KMS-11 (cell line): ENCODE results near the gene TGFB2.

ENCODE experiments used
- H2AFZ ChIP-seq: fragments of 200-600 bp; sonication (generic); 2 replicates; pipeline ENCODE4 v1.6.1; 2016; ENCODE audit warnings: antibody characterized with exemption, mixed run types, low read depth
- H3K27ac ChIP-seq: fragments of 200-600 bp; sonication (generic); 2 replicates; pipeline ENCODE4 v1.6.1; 2016; ENCODE audit warnings: mild to moderate bottlenecking, mixed run types
- H3K27me3 ChIP-seq: fragments of 200-600 bp; sonication (generic); 2 replicates; pipeline ENCODE4 v1.6.1; 2017; ENCODE audit warnings: mild to moderate bottlenecking, low read depth, mixed run types, moderate library complexity; ENCODE audit not compliant: insufficient read depth
- H3K36me3 ChIP-seq: fragments of 200-600 bp; sonication (generic); 2 replicates; pipeline ENCODE4 v1.6.1; 2017; ENCODE audit warnings: mild to moderate bottlenecking, mixed run types; ENCODE audit not compliant: insufficient read depth
- H3K4me1 ChIP-seq: fragments of 200-600 bp; sonication (generic); 2 replicates; pipeline ENCODE4 v1.6.1; 2016; ENCODE audit warnings: mild to moderate bottlenecking, low read depth, mixed run types; ENCODE audit not compliant: poor library complexity, severe bottlenecking
- H3K4me2 ChIP-seq: fragments of 200-600 bp; sonication (generic); 2 replicates; pipeline ENCODE4 v1.7.0; 2016; ENCODE audit warnings: mild to moderate bottlenecking, mixed run types
- H3K4me3 ChIP-seq: fragments of 200-600 bp; sonication (generic); IDR thresholded peaks from 2 replicates; pipeline ENCODE4 v1.6.1; 2017; ENCODE audit warnings: low read depth, low read length, mixed read lengths; ENCODE audit not compliant: insufficient read depth
- H3K79me2 ChIP-seq: fragments of 200-600 bp; sonication (generic); 2 replicates; pipeline ENCODE4 v1.6.1; 2016; ENCODE audit warnings: low read depth, mixed run types; ENCODE audit not compliant: insufficient read depth
- H3K9ac ChIP-seq: fragments of 200-600 bp; sonication (generic); 2 replicates; pipeline ENCODE4 v1.6.1; 2016; ENCODE audit warnings: mild to moderate bottlenecking, mixed run types
- H4K20me1 ChIP-seq: fragments of 200-600 bp; sonication (generic); 2 replicates; pipeline ENCODE4 v1.6.1; 2016; ENCODE audit warnings: mild to moderate bottlenecking, mixed run types; ENCODE audit not compliant: insufficient read depth
- TF ChIP-seq, protein P1 (sequence below): fragments of 200-600 bp; sonication (generic); conservative IDR thresholded peaks from 2 replicates; pipeline ENCODE4 v1.6.1; 2017; ENCODE audit warnings: low read depth, mild to moderate bottlenecking, antibody characterized with exemption, low read length, moderate library complexity, mixed read lengths

The TGFB2 gene

DNA sequence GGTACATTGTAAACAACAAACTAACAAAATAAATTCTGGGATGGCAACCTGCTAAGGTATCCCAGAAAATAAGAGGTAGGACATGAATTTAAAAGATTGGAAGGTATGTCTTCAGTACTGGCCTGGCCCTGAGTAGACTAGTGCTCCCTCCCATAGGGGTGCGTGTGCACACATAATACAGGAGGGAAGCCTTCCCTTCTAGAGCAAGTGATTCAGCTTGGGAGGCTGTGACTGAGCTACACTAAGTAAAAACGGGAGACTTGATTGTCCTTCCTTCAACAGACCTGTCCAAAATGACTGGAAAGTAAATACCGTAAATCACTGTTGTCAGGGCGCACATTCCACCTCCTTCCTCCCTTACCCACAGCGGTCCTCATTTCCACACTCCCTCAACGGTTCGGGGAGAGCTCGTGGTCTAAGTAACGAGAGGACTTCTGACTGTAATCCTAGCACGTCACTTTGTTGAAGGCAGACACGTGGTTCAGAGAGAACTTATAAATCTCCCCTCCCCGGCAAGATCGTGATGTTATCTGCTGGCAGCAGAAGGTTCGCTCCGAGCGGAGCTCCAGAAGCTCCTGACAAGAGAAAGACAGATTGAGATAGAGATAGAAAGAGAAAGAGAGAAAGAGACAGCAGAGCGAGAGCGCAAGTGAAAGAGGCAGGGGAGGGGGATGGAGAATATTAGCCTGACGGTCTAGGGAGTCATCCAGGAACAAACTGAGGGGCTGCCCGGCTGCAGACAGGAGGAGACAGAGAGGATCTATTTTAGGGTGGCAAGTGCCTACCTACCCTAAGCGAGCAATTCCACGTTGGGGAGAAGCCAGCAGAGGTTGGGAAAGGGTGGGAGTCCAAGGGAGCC lies at the start of gene TGFB2:
Gene TGFB2, plus strand, starts transcription at position 523 of the 859 bp plus-strand sequence. CDS start 1,366 bp downstream, outside the sequence.
- TF ChIP-seq, protein P1, sequence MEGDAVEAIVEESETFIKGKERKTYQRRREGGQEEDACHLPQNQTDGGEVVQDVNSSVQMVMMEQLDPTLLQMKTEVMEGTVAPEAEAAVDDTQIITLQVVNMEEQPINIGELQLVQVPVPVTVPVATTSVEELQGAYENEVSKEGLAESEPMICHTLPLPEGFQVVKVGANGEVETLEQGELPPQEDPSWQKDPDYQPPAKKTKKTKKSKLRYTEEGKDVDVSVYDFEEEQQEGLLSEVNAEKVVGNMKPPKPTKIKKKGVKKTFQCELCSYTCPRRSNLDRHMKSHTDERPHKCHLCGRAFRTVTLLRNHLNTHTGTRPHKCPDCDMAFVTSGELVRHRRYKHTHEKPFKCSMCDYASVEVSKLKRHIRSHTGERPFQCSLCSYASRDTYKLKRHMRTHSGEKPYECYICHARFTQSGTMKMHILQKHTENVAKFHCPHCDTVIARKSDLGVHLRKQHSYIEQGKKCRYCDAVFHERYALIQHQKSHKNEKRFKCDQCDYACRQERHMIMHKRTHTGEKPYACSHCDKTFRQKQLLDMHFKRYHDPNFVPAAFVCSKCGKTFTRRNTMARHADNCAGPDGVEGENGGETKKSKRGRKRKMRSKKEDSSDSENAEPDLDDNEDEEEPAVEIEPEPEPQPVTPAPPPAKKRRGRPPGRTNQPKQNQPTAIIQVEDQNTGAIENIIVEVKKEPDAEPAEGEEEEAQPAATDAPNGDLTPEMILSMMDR, result 0 out of 2 replicates have a peak, but pooled peaks have one; percentile 16
- Histone ChIP-seq H3K4me3 (peak within 1 kb of the TSS; percentile 96), H3K27me3 (no peaks in the 10 kb centered on the region), H3K9ac (peak within 1 kb of the TSS; percentile 81), H3K79me2 (no peaks in the 10 kb centered on the region), H3K27ac (peak within 1 kb of the TSS; percentile 68), H3K36me3 (no peaks in the 10 kb centered on the region), H2AFZ (peak within 1 kb of the TSS; percentile 93), H4K20me1 (no peaks in the 10 kb centered on the region), H3K4me1 (peaks cover 18% of the 10 kb centered on the region), H3K4me2 (peak within 1 kb of the TSS; percentile 59)

- no peak overlapping the region for H2AFZ ChIP-seq
- TF ChIP-seq, protein P1, result no peak
- no peak overlapping the region for H3K4me3 ChIP-seq
- no peak overlapping the region for H3K4me2 ChIP-seq
- peaks cover 15% of the 10 kb centered on the region; the same call in 1 of the 2 replicates for H4K20me1 ChIP-seq
- no peaks in the 10 kb centered on the region for H3K27me3 ChIP-seq
- no peak overlapping the region for H3K27ac ChIP-seq
- H3K36me3 ChIP-seq, result no peaks in the 10 kb centered on the region
- peaks cover 83% of the 10 kb centered on the region; the same call in 1 of the 2 replicates for H3K79me2 ChIP-seq
- H3K9ac ChIP-seq, result no peak overlapping the region
- peaks cover 27% of the 10 kb centered on the region for H3K4me1 ChIP-seq
Measured at GRCh38 chr1:218296162-218296561, 49.0 kb upstream of the TGFB2 start.

DNA sequence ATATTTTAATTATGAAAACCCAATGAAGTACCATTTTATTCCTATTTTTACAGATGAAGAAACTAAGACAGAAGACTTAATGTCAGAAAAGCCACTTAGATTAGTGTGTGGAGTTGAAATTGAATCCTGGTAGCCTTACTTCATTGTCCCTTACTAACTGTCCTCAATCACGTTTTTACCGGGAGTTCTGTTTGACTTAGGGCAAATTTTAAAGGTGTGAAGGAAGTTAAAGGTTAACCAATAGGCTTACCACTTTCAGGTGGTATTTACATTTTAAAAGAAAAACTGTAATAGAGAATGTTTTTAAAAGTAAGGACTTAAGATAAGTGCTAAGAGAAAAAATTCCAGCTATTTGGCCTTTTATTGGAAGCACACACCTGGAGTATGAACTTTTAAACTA lies 47.7 kb upstream of the TGFB2 start:
- Histone ChIP-seq H3K4me2 (no peak overlapping the region), H3K4me1 (peaks cover 35% of the 10 kb centered on the region), H3K27ac (no peak overlapping the region), H2AFZ (no peak overlapping the region), H3K79me2 (peaks cover 72% of the 10 kb centered on the region; the same call in 1 of the 2 replicates), H3K27me3 (no peaks in the 10 kb centered on the region), H3K4me3 (no peak overlapping the region), H3K36me3 (no peaks in the 10 kb centered on the region), H4K20me1 (peaks cover 15% of the 10 kb centered on the region; the same call in 1 of the 2 replicates), H3K9ac (no peak overlapping the region)
- TF ChIP-seq, protein P1, result no peak

DNA sequence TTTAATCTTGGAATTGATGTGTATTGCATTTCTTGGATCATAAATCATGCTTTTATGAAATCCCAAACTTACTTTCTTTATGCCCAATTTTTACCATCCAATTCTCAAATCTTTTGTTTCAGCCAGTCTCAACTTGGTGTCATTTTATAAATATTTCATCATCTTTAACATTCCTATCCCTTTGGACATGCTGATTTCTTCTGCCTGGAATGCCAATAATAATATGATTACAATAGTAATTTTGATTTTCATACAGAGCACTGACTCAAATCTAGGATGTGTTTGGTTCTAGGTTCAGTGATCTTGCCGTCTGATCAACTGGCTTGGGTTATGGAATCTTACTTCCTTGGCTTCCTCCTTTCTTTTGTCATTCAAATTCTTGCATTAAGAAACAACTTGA lies 47.3 kb upstream of the TGFB2 start:
- peaks cover 69% of the 10 kb centered on the region; the same call in 1 of the 2 replicates for H3K79me2 ChIP-seq
- no peak overlapping the region for H3K9ac ChIP-seq
- H3K27ac ChIP-seq, result no peak overlapping the region
- H4K20me1 ChIP-seq, result peaks cover 15% of the 10 kb centered on the region; the same call in 1 of the 2 replicates
- H2AFZ ChIP-seq, result no peak overlapping the region
- TF ChIP-seq, protein P1, result no peak
- H3K4me1 ChIP-seq, result peaks cover 39% of the 10 kb centered on the region
- no peak overlapping the region for H3K4me2 ChIP-seq
- H3K27me3 ChIP-seq, result no peaks in the 10 kb centered on the region
- H3K4me3 ChIP-seq, result no peak overlapping the region
- H3K36me3 ChIP-seq, result no peaks in the 10 kb centered on the region
